ENCODE measurements around the gene LMOD1.
A peak's percentile ranks its signal among the peaks of the same experiment; 100 is the strongest.

The LMOD1 gene

DNA sequence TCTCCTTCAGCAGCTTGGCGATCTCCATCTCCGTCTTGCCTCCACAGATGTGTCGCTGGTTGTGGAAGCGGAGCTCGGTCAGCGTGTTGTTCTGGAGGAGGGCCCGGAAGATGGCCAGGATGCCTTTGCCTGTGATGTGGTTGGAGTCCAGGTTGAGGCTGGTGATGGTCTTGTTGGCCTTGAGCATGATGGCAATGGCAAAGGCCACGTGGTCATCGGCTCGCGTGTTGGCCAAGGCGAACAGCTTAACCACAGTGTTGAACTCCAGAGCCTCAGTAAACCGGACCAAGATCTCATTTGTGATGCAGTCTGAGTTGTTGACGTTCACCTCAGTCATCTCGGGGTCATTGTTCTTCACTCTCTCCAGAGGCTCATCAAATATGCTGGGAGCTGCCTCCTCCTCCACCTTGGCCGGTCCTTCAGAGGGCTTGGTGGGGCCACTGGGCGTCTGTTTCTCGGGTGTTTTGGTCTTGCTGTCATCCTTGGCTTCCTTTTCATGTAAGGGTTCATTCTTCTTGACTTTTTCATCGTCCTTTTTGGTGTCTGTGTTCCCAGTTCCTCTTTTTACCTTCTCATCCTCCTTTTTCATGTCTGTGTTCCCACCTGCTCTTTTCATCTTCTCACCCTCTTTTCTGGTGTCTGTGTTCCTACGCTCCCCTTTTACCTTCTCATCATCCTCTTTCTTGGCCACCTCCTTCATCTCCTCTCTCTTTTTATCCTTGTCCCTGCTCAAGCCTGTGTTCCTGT lies 46.5 kb downstream of the LMOD1 start:
- DNase-seq (ENCODE audit: low read depth), result no peak
- TF ChIP-seq CTCF (IDR thresholded peaks at IDR 0.05; ENCODE audit: low read length, missing control alignments), result no peak
- no peak overlapping the region for H3K4me3 ChIP-seq (replicated peaks; ENCODE audit: low read depth, low read length)

DNA sequence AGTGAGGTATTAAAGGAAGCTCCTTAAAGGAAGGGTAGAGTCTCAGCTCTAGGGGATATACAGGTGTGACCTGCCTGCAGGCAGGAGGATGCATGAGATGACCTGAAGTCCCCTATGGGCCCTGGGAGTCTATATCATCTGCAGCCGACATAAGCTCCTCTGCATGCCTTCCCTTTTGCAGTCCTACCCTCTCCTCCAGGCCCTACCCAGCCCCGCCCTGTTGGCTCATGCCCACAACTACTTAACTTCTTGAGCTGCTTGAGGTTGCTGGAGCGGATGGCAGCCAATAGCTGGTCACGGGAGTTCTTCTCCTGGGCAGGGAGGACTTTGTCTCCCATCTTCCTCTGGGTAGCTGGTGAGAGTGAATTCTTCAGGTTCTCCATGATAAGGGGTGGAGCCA lies 47.4 kb downstream of the LMOD1 start:
- no peak overlapping the region for H3K4me3 ChIP-seq (replicated peaks; ENCODE audit: low read depth, low read length)
- DNase-seq (ENCODE audit: low read depth), result no peak
- TF ChIP-seq CTCF (IDR thresholded peaks at IDR 0.05; ENCODE audit: low read length, missing control alignments), result no peak

DNA sequence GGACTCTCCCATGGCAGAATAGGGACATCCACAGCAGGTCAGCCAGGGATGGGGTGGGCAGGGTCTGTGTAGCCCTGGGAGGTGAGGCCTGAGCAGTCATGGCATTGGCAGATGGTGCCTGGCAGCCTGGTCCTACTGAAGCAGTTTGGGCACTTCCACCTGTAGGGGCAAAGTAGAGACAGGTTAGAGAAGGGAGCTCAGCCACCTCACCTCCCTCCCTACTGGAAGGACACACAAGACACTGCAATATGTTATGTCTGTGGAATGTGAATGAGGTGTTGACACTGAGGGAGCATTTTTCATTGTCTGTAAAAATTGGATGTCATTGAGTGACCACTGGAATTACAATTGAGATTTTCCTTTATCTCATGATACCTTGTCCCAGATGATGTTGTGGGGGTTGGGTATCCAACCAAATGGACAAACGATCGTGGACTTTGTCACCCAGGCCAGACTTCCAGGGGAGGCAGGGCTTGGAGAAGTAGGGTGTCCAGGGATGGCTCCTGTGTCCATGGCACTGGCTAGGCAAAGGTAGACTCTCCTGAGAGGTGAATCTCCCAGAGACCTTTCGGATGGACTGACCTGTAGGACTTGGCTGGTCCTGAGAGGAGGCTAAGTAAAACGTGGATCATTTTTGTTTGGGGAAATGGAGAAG lies 48.0 kb downstream of the LMOD1 start:
- TF ChIP-seq CTCF (IDR thresholded peaks at IDR 0.05; ENCODE audit: low read length, missing control alignments), result no peak

DNA sequence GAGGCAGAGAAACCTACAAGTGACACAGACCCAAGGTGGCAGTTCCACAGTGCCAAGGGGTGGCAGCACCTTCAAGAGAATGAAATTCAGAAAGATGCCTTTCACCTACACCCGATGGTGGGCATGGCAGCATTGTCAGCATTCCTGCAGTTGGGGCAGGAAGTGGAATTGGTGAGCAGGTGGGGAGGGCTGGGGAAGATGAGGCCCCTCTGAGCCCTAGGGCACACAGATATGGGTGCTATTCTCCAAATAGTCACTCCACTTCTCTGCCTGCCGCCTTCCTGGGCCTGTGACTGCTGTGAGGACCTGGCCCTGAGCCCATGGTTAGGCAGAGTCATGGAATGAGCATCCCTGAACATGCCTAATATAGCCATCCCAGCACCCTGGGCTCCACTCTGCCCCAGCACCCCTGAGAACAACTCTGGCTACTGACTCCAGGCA lies 49.4 kb downstream of the LMOD1 start:
- DNase-seq (ENCODE audit: low read depth), result no peak
- no peak overlapping the region for H3K4me3 ChIP-seq (replicated peaks; ENCODE audit: low read depth, low read length)
- TF ChIP-seq CTCF (IDR thresholded peaks at IDR 0.05; ENCODE audit: low read length, missing control alignments), result no peak

More for the DNA sequence above, 48.0 kb downstream of the LMOD1 start:
- DNase-seq (ENCODE audit: low read depth), result no peak
- no peak overlapping the region for H3K4me3 ChIP-seq (replicated peaks; ENCODE audit: low read depth, low read length)

GRCh38 chr1:201895913-201896807 lies 50.2 kb downstream of the LMOD1 start:
- peak; percentile 92 for DNase-seq (ENCODE audit: low read depth)
- TF ChIP-seq CTCF (IDR thresholded peaks at IDR 0.05; ENCODE audit: low read length, missing control alignments), result peak; percentile 99

DNA sequence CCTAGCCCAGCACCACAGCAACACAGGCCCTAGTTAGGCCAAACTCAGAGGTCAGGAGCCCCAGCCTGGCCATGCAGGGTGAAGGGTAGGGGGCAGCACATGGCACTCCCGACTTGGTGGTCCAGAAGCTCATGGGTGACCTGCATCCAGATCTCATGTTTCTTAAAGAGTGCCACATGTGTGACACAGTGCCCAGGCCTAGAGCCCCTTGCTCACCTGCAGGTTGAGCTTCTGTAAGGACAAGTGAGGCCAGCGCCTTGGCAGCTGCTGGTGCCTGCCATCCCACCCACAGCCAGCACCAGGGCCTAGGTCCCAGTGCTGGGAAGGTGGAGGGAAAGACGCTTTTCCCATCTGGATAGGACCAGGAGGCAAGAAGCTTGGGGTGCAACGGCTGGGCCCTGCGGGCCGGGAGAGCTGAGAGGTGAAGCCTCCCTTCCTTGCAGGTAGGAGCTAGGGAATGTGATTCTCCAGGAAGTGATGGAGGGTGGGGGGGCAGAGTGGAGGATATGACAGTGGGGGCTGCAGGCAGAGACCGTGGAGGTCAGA lies 51.2 kb downstream of the LMOD1 start:
- no peak overlapping the region for H3K4me3 ChIP-seq (replicated peaks; ENCODE audit: low read depth, low read length)
- no peak for DNase-seq (ENCODE audit: low read depth)
- no peak for TF ChIP-seq CTCF (IDR thresholded peaks at IDR 0.05; ENCODE audit: low read length, missing control alignments)

More at GRCh38 chr1:201895913-201896807, 50.2 kb downstream of the LMOD1 start:
- no peak overlapping the region for H3K4me3 ChIP-seq (replicated peaks; ENCODE audit: low read depth, low read length)
